ENCODE measurements around the gene PRR23C. TPM values are rescaled to one million over a fixed set of nuclear protein-coding genes. Genes with fewer than 3 reads are reported as not detected.

Gene PRR23C
- total RNA-seq (2022; extraction: Qiagen RNA extraction), result not detected in 5 replicates

DNA sequence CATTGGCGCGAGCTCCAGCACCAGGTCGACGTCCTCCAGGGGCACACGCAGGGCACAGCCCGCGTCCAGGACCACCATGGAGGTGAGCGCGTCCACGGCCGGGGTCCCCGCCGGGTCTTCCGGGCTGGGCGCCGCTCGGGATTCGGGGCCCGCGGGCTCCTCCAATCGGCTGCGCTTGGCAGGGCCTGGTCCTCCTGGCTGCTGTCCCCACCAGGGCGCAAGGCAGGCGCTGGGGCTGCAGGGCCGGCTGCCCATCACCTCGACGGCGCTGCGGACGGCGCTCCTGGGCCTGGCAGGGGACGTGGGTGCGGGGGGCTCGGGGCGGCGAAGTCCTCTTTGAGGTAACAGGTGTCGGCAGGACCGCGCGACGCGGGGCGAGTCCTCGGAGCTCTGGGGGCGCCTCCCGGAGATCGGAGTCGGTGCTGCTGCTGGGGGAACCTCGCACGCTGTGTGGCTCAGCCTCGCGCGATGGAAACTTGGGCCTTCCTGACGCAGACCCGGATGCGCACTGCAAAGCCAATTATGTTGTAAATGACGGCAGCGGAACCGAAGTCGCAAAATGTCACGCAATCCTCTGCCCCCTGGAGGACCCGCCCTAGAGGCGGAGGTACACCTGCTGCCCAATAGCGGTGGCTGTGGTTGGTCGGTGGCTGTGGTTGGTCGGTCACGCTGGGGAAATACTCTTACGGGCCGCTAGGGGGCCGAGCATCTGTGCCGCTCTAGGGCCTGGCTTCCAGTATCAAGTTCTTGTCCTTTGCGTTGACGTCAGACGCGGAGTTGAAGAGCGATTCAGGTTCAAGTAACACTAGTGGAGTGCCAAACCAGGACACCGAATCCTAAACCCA is at the start of gene PRR23C:
PRR23C (minus strand) TSS at position 527 of the 845 bp plus-strand sequence; CDS start at position 255, 272 bp downstream.

DNA sequence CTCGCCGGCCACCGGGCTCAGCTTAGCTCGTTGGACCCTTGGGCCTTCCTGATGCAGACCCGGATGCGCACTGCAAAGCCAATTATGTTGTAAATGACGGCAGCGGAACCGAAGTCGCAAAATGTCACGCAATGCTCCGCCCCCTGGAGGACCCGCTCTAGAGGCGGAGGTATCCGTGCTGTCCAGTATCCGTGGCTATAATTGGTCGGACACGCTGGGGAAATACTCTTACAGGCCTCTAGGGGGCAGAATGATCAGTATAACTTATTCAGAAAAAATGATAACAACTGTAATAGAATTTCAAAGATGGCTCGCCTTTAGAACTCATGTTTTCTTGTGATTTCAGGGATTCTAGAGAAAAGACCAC is 23.8 kb downstream of the PRR23C start, which contains the start of gene PRR23B:
PRR23B (minus strand) TSS at position 59 of the 367 bp plus-strand sequence. CDS start 265 bp downstream, outside the sequence.

DNA sequence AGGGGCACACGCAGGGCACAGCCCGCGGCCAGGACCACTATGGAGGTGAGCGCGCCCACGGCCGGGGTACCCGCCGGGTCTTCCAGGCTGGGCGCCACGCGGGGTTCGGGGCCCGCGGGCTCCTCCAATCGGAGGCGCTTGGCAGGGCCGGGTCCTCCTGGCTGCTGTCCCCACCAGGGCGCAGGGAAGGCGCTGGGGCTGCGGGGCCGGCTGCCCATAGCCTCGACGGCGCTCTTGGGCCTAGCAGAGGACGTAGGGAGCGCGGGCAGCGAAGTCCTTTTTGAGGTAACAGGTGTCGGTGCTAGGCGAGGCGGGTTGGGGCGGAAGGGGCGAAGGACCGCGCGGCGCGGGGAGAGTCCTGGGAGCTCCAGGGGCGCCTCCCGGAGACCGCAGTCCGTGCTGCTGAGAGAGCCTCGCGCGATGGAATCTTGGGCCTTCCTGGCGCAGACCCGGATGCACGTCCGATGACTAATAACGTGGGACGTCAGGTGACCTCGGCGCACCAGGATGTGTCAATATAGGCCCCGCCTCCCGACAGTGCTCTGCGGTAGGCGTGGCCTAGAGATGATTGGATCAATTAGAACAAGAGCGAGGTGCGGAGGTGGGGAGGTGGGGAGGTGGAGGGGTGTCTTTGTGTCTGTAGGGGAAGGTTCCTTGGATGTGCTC is 38.5 kb downstream of the PRR23C start, which contains the start of gene PRR23A:
PRR23A (minus strand) TSS at position 218 of the 666 bp plus-strand sequence; CDS start at position 218, 0 bp downstream.

Other genes starting within 250 kb of the PRR23C start
- gene PIK3CB, start 210.0 kb downstream of the PRR23C start, total RNA-seq (2022; extraction: Qiagen RNA extraction), result 14.7 to 22.0 TPM (median 16.6 TPM) in 5 replicates
- gene FOXL2, start 97.8 kb downstream of the PRR23C start, total RNA-seq (2022; extraction: Qiagen RNA extraction), result 3.0 to 4.6 TPM (median 4.5 TPM) in 5 replicates
- gene FOXL2NB, start 97.7 kb downstream of the PRR23C start, total RNA-seq (2022; extraction: Qiagen RNA extraction), result 0.68 to 1.1 TPM (median 0.95 TPM) in 5 replicates
- not detected in 5 replicates for gene PRR23A, start 38.6 kb downstream of the PRR23C start, total RNA-seq (2022; extraction: Qiagen RNA extraction)
- gene PRR23B, start 24.0 kb downstream of the PRR23C start, total RNA-seq (2022; extraction: Qiagen RNA extraction), result not detected in 5 replicates

Data from A549 treated with AZD2906 at 1 μM for 4 hours (cell line).